ENCODE data around the gene TENT5C. TPM values are rescaled to one million over a fixed set of nuclear protein-coding genes. Genes with fewer than 3 reads are reported as not detected.

The TENT5C gene
- total and polyA plus RNA-seq, 9 of the 15 experiments (the other 6 are each of a cell fraction or from before 2014, with no cell fraction given): 1.8 to 7.7 (median 4.0) TPM

DNA sequence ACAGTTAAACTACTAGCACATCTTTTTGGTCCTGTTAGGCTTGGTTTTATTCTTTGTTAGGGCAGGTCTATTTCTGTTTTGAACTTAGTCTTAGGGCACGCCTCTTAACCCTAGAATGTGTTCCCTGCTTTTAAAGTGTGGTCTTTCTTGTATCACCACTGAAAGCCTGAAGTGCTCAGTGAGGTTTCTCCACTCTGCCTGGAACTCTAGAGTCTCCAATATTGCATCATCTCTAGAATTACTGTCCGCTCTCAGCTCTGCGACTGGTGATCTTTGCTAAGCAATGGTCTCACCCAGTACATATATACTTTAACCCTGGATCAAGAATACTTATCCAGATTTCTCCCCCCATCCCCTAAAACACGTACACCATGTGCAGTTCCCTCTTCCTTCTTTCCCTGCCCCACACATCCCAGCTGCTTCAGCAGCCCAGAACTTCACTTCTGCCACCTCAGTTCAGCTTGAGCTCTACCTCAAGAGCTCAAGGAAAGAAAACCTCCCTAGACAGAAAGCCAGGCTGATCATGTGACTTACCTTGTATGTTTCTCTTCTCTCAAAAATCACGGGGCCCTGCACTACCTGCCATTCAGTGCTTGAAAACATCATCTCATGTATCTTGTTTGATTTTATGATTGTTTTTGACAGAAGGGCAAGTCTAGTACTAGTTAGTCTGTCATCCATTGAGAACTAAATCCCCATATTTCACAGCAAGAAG lies 59.9 kb downstream of the TENT5C start (continued):
- peak; percentile 95 for TF ChIP-seq ZNF766 (CRISPR knock-in tag; conservative IDR thresholded peaks at IDR 0.05)
- TF ChIP-seq PTTG1 (tag; IDR thresholded peaks at IDR 0.05; ENCODE audit: low read depth): 0 out of 2 replicates have a peak, but pooled peaks have one; percentile 1
- TF ChIP-seq RHOXF2B (CRISPR knock-in tag; conservative IDR thresholded peaks at IDR 0.05): no peak
- TF ChIP-seq CEBPB (tag; IDR thresholded peaks at IDR 0.05): peak; percentile 93

DNA sequence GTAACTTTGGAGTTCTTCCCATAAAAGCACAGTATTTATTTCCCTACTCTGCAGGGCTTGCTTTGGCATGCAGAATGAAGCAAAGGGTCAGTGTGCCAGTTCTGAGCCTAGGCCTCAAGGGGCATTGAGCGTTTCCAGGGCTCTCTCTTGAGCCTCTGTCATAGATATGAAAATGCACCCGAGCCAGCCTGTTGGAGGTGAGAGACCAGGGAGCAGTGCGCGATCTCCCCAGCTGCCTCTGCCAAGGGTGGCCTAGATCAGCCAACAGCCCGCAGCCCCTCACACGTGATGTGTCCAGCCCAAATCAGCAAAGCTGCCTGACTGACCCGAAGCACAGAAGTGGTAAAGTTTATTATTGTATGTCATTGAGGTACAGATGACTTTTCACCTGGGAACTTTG lies 63.7 kb downstream of the TENT5C start:
- ChIA-PET POLR2A (interaction anchor here (2.4 to 3.3 kb wide), 2 partner anchors 12 to 63 kb away, joined by 6 to 15 read pairs; partner anchors contain the start of gene TENT5C), CTCF (ENCODE audit: low intra/inter-chr PET ratio) (no interaction called here)
- Histone ChIP-seq H4K20me1 (replicated peaks; ENCODE audit: control insufficient read depth, insufficient read depth, low read length) (no peaks in the 10 kb centered on the region), H3K79me2 (ENCODE audit: control insufficient read depth, insufficient read depth, low read length) (no peaks in the 10 kb centered on the region), H2AFZ (ENCODE audit: low read depth, low read length) (no peak overlapping the region), H3K4me3 (no peak overlapping the region), H3K27ac (ENCODE audit: extremely low read depth, low read depth, low read length) (no peak overlapping the region), H3K36me3 (ENCODE audit: control insufficient read depth, insufficient read depth, low read length) (no peaks in the 10 kb centered on the region), H3K4me1 (replicated peaks in 1 of 2; ENCODE audit: control insufficient read depth in 2 of 2, insufficient read depth in 2 of 2, low read length in 2 of 2) (peaks cover 17 to 22% of the 10 kb centered on the region in 2 experiments), H3K27me3 (ENCODE audit: control insufficient read depth in 2 of 2, insufficient read depth in 2 of 2, low read length in 2 of 2) (no peaks in the 10 kb centered on the region), H3K9ac (ENCODE audit: insufficient read depth in 1 of 2, low read depth in 2 of 2, low read length in 2 of 2) (0 out of 4 replicates have a peak overlapping the region, but pooled peaks of 1 of the 2 experiments have one; percentile 10), H3K4me2 (ENCODE audit: insufficient read depth, low read length) (no peak overlapping the region), H3K9me1 (ENCODE audit: control insufficient read depth, insufficient read depth, low read length) (no peaks in the 10 kb centered on the region), H3K9me3 (replicated peaks; ENCODE audit: control insufficient read depth, insufficient read depth, low read depth, low read length) (no peaks in the 10 kb centered on the region)
- ATAC-seq: no peak
- DNase-seq (ENCODE audit: extremely low read depth in 1 of 4, low spot score in 3 of 4): no peak
- FAIRE-seq: no peak
- in situ Hi-C loops (cut with MboI) (no loop called here), intact Hi-C loops (cut with micrococcal nuclease) (no loop called here)
- no TSS peak for BruUV-seq (replicated peaks)
- 69% methylated on average over 7 of the region's 7 CpGs for WGBS (ENCODE audit: insufficient coverage, low coverage, missing lambda C conversion rate)
- TF ChIP-seq, protein P1, sequence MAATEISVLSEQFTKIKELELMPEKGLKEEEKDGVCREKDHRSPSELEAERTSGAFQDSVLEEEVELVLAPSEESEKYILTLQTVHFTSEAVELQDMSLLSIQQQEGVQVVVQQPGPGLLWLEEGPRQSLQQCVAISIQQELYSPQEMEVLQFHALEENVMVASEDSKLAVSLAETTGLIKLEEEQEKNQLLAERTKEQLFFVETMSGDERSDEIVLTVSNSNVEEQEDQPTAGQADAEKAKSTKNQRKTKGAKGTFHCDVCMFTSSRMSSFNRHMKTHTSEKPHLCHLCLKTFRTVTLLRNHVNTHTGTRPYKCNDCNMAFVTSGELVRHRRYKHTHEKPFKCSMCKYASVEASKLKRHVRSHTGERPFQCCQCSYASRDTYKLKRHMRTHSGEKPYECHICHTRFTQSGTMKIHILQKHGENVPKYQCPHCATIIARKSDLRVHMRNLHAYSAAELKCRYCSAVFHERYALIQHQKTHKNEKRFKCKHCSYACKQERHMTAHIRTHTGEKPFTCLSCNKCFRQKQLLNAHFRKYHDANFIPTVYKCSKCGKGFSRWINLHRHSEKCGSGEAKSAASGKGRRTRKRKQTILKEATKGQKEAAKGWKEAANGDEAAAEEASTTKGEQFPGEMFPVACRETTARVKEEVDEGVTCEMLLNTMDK (IDR thresholded peaks at IDR 0.05; ENCODE audit: borderline replicate concordance, insufficient read depth, low read depth, low read length, poor library complexity, severe bottlenecking): no peak
- TF ChIP-seq DIDO1 (tag; IDR thresholded peaks at IDR 0.05; ENCODE audit: low read depth) (no peak), TAL1 (IDR thresholded peaks at IDR 0.05) (no peak), GABPB1 (CRISPR knock-in tag; IDR thresholded peaks at IDR 0.05) (no peak)
- TF ChIP-seq, protein P2, sequence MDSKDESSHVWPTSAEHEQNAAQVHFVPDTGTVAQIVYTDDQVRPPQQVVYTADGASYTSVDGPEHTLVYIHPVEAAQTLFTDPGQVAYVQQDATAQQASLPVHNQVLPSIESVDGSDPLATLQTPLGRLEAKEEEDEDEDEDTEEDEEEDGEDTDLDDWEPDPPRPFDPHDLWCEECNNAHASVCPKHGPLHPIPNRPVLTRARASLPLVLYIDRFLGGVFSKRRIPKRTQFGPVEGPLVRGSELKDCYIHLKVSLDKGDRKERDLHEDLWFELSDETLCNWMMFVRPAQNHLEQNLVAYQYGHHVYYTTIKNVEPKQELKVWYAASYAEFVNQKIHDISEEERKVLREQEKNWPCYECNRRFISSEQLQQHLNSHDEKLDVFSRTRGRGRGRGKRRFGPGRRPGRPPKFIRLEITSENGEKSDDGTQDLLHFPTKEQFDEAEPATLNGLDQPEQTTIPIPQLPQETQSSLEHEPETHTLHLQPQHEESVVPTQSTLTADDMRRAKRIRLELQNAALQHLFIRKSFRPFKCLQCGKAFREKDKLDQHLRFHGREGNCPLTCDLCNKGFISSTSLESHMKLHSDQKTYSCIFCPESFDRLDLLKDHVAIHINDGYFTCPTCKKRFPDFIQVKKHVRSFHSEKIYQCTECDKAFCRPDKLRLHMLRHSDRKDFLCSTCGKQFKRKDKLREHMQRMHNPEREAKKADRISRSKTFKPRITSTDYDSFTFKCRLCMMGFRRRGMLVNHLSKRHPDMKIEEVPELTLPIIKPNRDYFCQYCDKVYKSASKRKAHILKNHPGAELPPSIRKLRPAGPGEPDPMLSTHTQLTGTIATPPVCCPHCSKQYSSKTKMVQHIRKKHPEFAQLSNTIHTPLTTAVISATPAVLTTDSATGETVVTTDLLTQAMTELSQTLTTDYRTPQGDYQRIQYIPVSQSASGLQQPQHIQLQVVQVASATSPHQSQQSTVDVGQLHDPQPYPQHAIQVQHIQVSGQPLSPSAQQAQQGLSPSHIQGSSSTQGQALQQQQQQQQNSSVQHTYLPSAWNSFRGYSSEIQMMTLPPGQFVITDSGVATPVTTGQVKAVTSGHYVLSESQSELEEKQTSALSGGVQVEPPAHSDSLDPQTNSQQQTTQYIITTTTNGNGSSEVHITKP (IDR thresholded peaks at IDR 0.05; ENCODE audit: partially characterized antibody): no peak

Measured in K562 (cell line).